Activated CD4-positive, CD25-positive, alpha-beta regulatory T cell treated with anti-CD3 and anti-CD28 coated beads, Interleukin-2, amount 50 U/mL, for 72 hours (primary cell): ENCODE results near the gene ITPR1.

Experiments
- DNase-seq: peaks from one replicate; pipeline ENCODE4 v3.0.0; 2021

The ITPR1 gene

GRCh38 chr3:4729061-4729973, 236.2 kb downstream of the ITPR1 start:
- no peak for DNase-seq

GRCh38 chr3:4730719-4731118, 237.6 kb downstream of the ITPR1 start:
- no peak for DNase-seq

DNA sequence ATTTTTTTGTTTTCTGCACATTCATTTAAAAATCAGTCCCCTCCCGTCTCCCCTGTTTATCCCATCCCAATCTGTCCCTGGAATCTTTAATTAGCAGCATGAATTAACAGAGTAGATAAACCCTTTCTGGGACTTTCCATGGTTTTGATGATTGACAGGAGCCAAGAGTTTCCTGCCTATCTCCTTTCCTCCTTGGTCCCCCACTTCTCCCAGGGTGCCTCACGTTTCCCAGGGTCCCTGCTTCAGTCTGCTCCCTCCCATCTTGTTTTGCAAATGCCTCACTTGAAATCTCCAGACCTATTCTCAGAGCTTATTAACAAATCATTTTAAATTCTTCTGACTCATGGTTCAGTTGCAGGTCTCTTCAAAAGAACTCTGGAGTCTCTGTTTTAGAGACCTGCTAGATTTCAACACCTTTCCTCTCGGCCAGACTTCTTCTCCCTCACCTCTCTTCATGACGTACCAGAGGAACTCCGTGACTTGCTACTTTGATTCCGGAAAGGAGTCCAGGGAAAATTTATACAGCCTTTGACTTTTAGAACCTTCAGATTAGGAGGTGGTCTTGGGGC, 238.5 kb downstream of the ITPR1 start:
- DNase-seq: no peak

- no peak for DNase-seq
Observed at GRCh38 chr3:4732925-4733324, 239.8 kb downstream of the ITPR1 start.

- no peak for DNase-seq
Observed at GRCh38 chr3:4734454-4734853, 241.3 kb downstream of the ITPR1 start.

GRCh38 chr3:4735243-4735642, 242.1 kb downstream of the ITPR1 start:
- no peak for DNase-seq

GRCh38 chr3:4736284-4736861, 243.2 kb downstream of the ITPR1 start:
- DNase-seq: no peak

DNA sequence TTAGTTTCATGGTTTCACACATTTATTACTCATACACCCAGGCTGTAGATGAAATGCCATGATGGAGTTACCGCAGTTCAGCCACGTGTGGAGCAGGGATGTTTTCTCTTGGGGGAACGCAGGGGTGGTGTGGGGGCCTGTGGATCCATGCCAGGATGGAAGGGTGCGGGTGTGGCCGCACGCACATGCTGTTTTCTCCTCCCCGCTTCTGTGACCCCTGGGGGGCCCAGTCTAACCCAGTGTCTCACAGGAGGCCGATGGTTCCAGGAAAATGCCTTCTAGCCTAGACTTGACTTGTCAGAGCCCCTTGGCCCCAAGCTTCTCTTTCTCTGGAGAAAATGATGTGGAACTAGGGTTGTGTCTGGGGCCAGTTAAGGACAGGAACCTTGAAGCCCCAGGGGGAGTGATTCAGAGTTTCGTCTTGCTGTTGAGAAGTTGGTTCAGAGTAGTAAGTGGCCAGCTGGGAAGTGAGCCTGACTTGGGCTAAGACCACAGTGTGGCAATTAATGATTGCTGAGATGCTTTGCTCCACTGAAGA, 245.7 kb downstream of the ITPR1 start:
- no peak for DNase-seq

DNA sequence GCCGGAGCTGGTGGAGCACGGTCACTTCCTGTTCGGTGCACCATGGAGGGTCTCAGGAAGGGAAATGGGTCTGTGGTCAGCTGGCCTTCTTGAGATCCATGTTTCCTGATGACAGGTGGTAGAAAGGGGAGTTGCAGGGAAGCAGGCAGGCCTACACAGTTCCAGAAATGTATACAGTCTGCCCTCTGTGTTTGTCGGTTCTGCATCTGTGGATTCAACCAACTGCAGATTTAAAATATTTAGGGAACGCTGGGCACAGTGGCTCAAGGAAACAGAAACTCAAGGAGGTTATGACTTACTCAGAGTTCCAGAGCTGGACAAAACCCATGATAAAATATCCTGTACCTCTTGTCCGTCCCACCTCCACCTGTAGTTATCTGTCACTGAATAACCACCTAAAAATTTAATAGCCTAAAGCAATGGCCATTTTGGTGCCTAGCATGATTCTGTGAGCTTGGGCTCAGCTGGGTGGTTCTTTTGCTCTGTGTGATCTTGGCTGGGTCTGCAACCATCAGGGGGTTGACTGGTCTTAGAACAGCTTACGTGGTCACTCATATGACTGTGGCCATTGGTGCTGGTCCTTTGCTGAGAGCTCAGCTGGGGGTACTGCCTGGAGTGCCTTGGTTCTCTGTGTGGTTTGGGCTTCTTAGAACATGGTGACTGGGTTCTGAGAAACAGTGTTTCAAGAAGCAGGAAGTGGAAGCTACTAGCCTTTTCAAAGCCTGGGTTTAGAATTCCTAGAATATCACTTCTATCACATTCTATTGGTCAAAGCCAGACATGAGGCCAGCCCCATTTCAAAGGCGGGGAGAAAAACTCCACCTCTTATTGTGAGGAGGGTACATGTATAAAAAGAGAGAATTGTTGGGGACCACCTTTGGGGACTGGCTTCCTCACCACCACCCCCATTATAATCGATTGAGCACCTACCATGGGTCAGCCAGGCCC, 246.4 kb downstream of the ITPR1 start:
- DNase-seq: no peak

GRCh38 chr3:4740397-4741105, 247.4 kb downstream of the ITPR1 start:
- no peak for DNase-seq

- no peak for DNase-seq
Observed at GRCh38 chr3:4741106-4741403, 247.9 kb downstream of the ITPR1 start.

DNA sequence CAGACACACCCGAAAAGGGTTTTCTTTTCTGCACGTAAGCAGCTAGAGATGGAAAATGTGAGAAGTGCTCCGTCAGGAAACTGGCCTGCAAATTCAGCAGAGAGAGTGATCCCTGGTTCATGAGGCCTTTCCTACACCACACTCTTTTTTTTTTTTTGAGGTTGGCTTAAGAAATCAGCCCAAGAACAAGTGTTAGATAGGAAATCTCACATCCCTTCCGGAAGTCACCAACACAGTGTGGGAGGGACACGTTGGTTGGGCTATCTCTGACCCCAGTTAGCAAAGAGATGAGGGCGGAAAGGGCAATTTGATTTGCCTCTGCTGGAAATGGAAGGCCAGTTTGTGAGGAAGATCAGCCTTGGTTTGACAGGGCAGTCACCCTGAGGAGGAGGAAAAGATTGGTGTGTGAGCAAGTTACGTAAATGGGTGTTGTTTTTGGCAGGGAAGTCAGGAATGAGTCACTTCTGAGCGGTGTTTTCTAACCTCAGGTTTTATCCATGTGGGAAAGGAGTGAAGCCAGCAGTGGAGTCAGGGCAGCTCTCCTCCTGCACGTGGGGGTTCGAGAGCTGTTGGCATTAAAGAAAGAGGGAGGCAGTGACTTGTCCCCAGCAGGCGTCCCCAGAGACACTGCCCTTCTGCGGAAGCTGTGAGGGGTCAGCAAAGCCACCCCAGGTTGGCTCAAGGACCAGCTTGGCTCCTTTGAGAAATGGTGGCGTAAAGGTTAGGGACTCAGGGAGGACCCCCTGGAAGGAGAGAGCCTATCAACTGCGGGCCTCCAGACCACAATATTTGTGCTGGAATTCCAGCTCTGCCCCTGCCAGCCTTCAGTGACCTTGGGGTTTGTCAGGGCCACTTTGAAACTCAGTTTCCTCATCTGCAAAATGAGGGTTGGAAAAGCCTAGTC, 248.5 kb downstream of the ITPR1 start:
- DNase-seq: no peak

DNA sequence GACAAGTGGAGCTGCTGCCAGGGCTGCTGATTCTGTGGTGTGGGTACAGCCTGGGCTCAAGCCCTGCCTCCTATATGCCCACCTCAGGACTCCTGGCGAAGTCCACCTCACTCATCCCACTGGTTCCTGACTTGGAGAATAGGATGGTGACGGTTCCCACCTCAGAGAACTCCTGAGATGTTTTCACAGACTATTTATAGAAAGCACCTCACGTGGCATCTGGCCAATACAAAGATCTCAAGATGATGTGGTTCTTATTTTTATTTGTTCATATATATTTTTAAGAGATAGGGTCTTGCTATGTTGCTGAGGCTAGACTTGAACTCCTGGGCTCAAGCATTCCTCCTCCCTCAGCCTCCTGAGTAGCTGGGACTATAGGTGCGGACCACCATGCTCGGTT, 249.2 kb downstream of the ITPR1 start:
- no peak for DNase-seq

DNA sequence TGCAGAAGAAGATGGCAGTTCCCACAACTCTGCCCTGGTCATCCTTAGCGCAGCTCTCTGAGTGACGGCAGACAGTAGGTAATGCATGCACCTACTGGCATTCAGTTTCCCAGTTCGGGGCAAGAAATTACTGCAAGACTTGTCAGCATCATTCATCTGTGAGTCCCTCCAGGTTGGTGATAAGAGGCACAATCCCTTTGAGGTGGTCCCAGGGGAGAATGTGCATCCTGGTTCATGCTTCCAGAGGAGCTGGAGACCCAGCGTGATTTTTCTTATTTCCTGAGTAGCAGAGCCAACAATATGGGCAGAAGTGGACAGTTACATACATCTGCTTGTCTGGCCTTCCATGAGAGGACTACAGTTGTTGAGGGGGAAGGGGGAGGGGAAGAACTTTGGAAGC, 250.2 kb downstream of the ITPR1 start:
- no peak for DNase-seq

DNA sequence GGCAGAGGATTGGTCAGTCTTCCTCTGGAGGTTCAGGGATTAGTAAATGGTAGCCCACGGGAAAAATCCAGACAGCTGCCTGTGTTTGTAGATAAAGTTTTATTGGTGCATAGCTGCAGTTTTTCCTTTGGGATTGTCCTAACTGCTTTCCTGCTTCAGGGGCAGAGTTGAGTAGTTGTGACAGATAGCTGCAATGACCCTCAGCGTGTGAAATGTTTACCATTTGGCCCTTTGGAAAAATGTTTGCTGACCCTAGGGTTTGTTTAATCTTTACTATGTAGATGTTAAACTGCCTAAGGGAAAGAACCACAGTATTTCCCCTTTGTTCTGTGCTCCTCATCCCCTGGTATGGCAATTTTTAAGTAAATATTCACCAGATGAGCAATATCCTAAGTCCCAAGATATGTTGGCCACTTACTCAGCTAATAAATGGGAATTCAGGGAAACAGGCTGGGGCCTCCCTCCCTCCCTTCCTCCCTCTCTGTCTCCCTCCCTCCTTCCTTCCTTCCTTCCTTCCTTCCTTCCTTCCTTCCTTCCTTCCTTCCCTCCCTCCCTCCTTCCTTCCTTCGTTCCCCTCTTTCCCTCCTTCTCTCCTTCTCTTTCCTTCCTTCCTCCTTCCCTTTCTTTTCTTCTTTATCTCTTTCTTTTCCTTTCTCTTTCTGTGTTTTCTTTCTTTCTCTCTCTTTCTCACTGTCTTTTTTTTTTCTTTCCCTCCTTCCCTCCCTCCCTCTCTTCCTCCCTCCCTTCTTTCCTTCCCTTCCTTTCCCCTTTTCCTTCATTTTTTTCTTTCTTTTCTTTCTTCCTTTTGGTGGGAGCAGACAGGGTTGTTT, 251.5 kb downstream of the ITPR1 start:
- no peak for DNase-seq

DNA sequence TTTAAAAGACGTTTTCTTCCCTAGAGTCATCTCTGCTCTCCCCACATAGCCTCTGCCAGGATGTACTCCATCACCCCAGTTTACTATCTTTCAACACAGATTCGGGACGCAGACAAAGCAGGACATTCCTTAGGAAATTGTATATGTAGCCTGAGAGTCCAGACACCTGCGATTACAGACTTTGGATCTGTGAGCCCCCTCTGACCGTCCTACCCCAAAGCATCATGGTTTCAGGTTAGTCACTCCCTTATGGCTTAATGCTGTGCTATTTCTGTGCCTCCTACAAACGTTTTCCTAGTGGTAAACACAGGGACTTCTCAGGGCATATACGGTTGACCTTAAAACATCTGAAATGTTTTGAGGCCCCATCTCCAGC, 252.1 kb downstream of the ITPR1 start:
- DNase-seq: no peak

- DNase-seq: no peak
Observed at GRCh38 chr3:4746241-4746958, 253.3 kb downstream of the ITPR1 start.

- no peak for DNase-seq
Observed at GRCh38 chr3:4748127-4748526, 255.0 kb downstream of the ITPR1 start.

- no peak for DNase-seq
Observed at GRCh38 chr3:4748701-4749378, 255.7 kb downstream of the ITPR1 start.
